IMR-90 (cell line): Measurements from ENCODE around the gene PLXNA4. TPM values are rescaled to one million over a fixed set of nuclear protein-coding genes. Genes with fewer than 3 reads are reported as not detected.

Source experiments
- ATAC-seq: fragments of 200-7000 bp; cut with Tn5 transposase; 2 replicates; pipeline ENCODE4 v1.9.1; 2020; ENCODE audit warnings: low read depth, mild to moderate bottlenecking, moderate library complexity
- BruUV-seq: library from RNA; stranded (reverse); fragments of 400-500 nt; replicated peaks from 2 replicates; lab custom pipeline; 2021; lab: Mats Ljungman, UMichigan
- CTCF ChIA-PET: fragments of 300-600 bp; formaldehyde crosslinking; extraction: SDS; loops from one replicate; lab custom pipeline; 2021; ENCODE audit warnings: antibody characterized with exemption; lab: Yijun Ruan, JAX
- POLR2A ChIA-PET: fragments of 300-600 bp; sonication (Branson Sonifier 250); formaldehyde crosslinking; loops from one replicate; lab custom pipeline; 2022; ENCODE audit warnings: antibody characterized with exemption; ENCODE audit not compliant: unreplicated experiment; lab: Charles Lee
- DNase-seq: peaks from one replicate; pipeline ENCODE4 v3.0.0; 2013
- H2AFZ ChIP-seq: replicated peaks from 2 replicates; pipeline ENCODE3; 2013; ENCODE audit warnings: low read length, mild to moderate bottlenecking; ENCODE audit not compliant: poor library complexity
- H2AK5ac ChIP-seq: 2 replicates; pipeline ENCODE4 v1.6.1; 2013; ENCODE audit warnings: low read depth, low read length, inconsistent platforms
- H2AK9ac ChIP-seq: replicated peaks from 2 replicates; pipeline ENCODE3; 2013; ENCODE audit warnings: mild to moderate bottlenecking, low read depth, low read length, moderate library complexity; ENCODE audit not compliant: poor library complexity
- H2BK120ac ChIP-seq: 2 replicates; pipeline ENCODE4 v1.6.1; 2013; ENCODE audit warnings: low read depth, low read length, inconsistent platforms
- H2BK15ac ChIP-seq: 3 replicates; pipeline ENCODE4 v1.6.1; 2013; ENCODE audit warnings: low read depth, low read length, inconsistent platforms
- H2BK20ac ChIP-seq: 2 replicates; pipeline ENCODE4 v1.6.1; 2013; ENCODE audit warnings: low read depth, mild to moderate bottlenecking, inconsistent platforms, low read length, moderate library complexity
- H2BK5ac ChIP-seq: 2 replicates; pipeline ENCODE4 v1.6.1; 2013; ENCODE audit warnings: mild to moderate bottlenecking, low read depth, low read length, inconsistent platforms; ENCODE audit not compliant: poor library complexity, severe bottlenecking
- H3K14ac ChIP-seq: replicated peaks from 2 replicates; pipeline ENCODE4 v1.6.1; 2013; ENCODE audit warnings: low read depth, low read length, inconsistent platforms
- H3K18ac ChIP-seq: 2 replicates; pipeline ENCODE4 v1.6.1; 2013; ENCODE audit warnings: low read depth, low read length, control low read depth
- H3K23ac ChIP-seq: 2 replicates; pipeline ENCODE4 v1.6.1; 2013; ENCODE audit warnings: low read depth, low read length, inconsistent platforms
- H3K27ac ChIP-seq: 2 replicates; pipeline ENCODE4 v1.5.1; 2013; ENCODE audit warnings: mild to moderate bottlenecking, control low read depth, low read length; ENCODE audit not compliant: insufficient read depth
- H3K27me3 ChIP-seq: 2 replicates; pipeline ENCODE4 v1.6.1; 2013; ENCODE audit warnings: low read length; ENCODE audit not compliant: control insufficient read depth, insufficient read depth
- H3K36me3 ChIP-seq: 2 replicates; pipeline ENCODE4 v1.6.1; 2013; ENCODE audit warnings: low read length, mixed read lengths; ENCODE audit not compliant: control insufficient read depth, insufficient read depth
- H3K4ac ChIP-seq: 2 replicates; pipeline ENCODE4 v1.6.1; 2013; ENCODE audit warnings: low read depth, low read length, inconsistent platforms
- H3K4me1 ChIP-seq: 2 replicates; pipeline ENCODE4 v1.6.1; 2013; ENCODE audit warnings: low read length, mixed read lengths; ENCODE audit not compliant: control insufficient read depth, insufficient read depth
- H3K4me2 ChIP-seq: 2 replicates; pipeline ENCODE4 v1.6.1; 2013; ENCODE audit warnings: low read depth, mild to moderate bottlenecking, control low read depth, low read length, moderate library complexity
- H3K4me3 ChIP-seq: 2 replicates; pipeline ENCODE4 v1.5.1; 2013; ENCODE audit warnings: low read depth, mild to moderate bottlenecking, control low read depth, low read length, moderate library complexity; ENCODE audit not compliant: insufficient read depth
- H3K56ac ChIP-seq: 2 replicates; pipeline ENCODE4 v1.6.1; 2013; ENCODE audit warnings: low read length, inconsistent platforms; ENCODE audit not compliant: insufficient read depth; ENCODE audit errors: extremely low read depth
- H3K79me1 ChIP-seq, 2 experiments: 2 replicates each; pipeline ENCODE4 v1.6.1; 2013; ENCODE audit warnings: low read length in 2 of 2, inconsistent platforms in 1 of 2, low read depth in 1 of 2
- H3K9ac ChIP-seq: 2 replicates; pipeline ENCODE4 v1.6.1; 2013; ENCODE audit warnings: low read depth, low read length, control low read depth
- H3K9me1 ChIP-seq: 2 replicates; pipeline ENCODE4 v1.6.1; 2013; ENCODE audit warnings: low read length, inconsistent platforms; ENCODE audit not compliant: insufficient read depth
- H3K9me3 ChIP-seq: 2 replicates; pipeline ENCODE4 v1.6.1; 2013; ENCODE audit warnings: low read length; ENCODE audit not compliant: control insufficient read depth, insufficient read depth
- H4K20me1 ChIP-seq: 2 replicates; pipeline ENCODE4 v1.6.1; 2013; ENCODE audit warnings: low read length, inconsistent platforms; ENCODE audit not compliant: insufficient read depth
- H4K5ac ChIP-seq: 2 replicates; pipeline ENCODE4 v1.6.1; 2013; ENCODE audit warnings: mild to moderate bottlenecking, low read depth, low read length, control low read depth
- H4K8ac ChIP-seq, 2 experiments: 2 replicates each; pipeline ENCODE4 v1.6.1; 2013; ENCODE audit warnings: low read depth in 2 of 2, low read length in 2 of 2, control low read depth in 1 of 2, inconsistent platforms in 1 of 2
- H4K91ac ChIP-seq: 2 replicates; pipeline ENCODE4 v1.6.1; 2013; ENCODE audit warnings: low read depth, low read length, inconsistent platforms; ENCODE audit not compliant: insufficient read depth
- BHLHE40 ChIP-seq: fragments of 150-350 bp; IDR thresholded peaks from 2 replicates; pipeline ENCODE4 v1.6.1; 2016; ENCODE audit warnings: mild to moderate bottlenecking, low read depth, low read length
- CHD1 ChIP-seq: IDR thresholded peaks from 2 replicates; pipeline ENCODE4 v1.6.1; 2012; ENCODE audit warnings: low read depth, low read length, improper control_type of control experiment
- ELK1 ChIP-seq: fragments of 150-350 bp; IDR thresholded peaks from 2 replicates; pipeline ENCODE4 v1.6.1; 2016; ENCODE audit warnings: low read depth, mild to moderate bottlenecking, low read length, moderate library complexity, borderline replicate concordance
- FOS ChIP-seq: fragments of 150-350 bp; IDR thresholded peaks from 2 replicates; pipeline ENCODE4 v1.6.1; 2016; ENCODE audit warnings: low read depth, low read length
- MAZ ChIP-seq: IDR thresholded peaks from 2 replicates; pipeline ENCODE4 v1.6.1; 2012; ENCODE audit warnings: low read depth, mild to moderate bottlenecking, low read length, improper control_type of control experiment, moderate library complexity, borderline replicate concordance
- MXI1 ChIP-seq: IDR thresholded peaks from 2 replicates; pipeline ENCODE4 v1.6.1; 2012; ENCODE audit warnings: low read depth, mild to moderate bottlenecking, low read length, moderate library complexity, borderline replicate concordance
- RAD21 ChIP-seq: IDR thresholded peaks from 2 replicates; pipeline ENCODE4 v1.6.1; 2012; ENCODE audit warnings: low read length, improper control_type of control experiment
- USF2 ChIP-seq: fragments of 150-350 bp; IDR thresholded peaks from 2 replicates; pipeline ENCODE4 v1.6.1; 2017; ENCODE audit warnings: mild to moderate bottlenecking, antibody characterized with exemption, low read length, low read depth
- WGBS, 2 experiments: methylation state at CpG; one replicate each; pipeline versions ENCODE4 v1.1.5 to v1.1.7; 2013; ENCODE audit warnings: missing lambda C conversion rate in 2 of 2; ENCODE audit not compliant: insufficient read length in 1 of 2; ENCODE audit errors: extremely low coverage in 2 of 2; 5-methylcytosine and 5-hydroxymethylcytosine counted together
- dilution Hi-C: fragments of 300-500 bp; cut with HindIII; formaldehyde crosslinking; loops from one replicate; pipeline ENCODE4 v1.14.3; 2018; ENCODE audit warnings: low sequenced_read_pairs; ENCODE audit not compliant: unreplicated experiment
- in situ Hi-C: fragments of 300-500 bp; cut with MboI; formaldehyde crosslinking; loops from 3 replicates; pipeline ENCODE4 v1.14.3; 2019; ENCODE audit warnings: low sequenced_read_pairs, inconsistent platforms, mixed read lengths
- intact Hi-C: fragments of 100-400 bp; cut with micrococcal nuclease; formaldehyde crosslinking; loops from 2 replicates; pipeline ENCODE4 v1.10.0; 2022
- polyA plus RNA-seq, 3 experiments: library from polyadenylated mRNA; depleted of rRNA; stranded (reverse); fragments of >200 nt; gene quantifications; 2 replicates each; pipeline ENCODE4 v1.2.3, GENCODE V29; 2012; ENCODE audit warnings: low replicate concordance in 1 of 3
- total RNA-seq: library from RNA; depleted of rRNA; stranded (reverse); fragments of >200 nt; gene quantifications from 2 replicates; pipeline ENCODE4 v1.2.3, GENCODE V29; 2012
- TF ChIP-seq, protein P1 (sequence below): conservative IDR thresholded peaks from 2 replicates; pipeline ENCODE4 v1.5.1; 2012; ENCODE audit warnings: mild to moderate bottlenecking, low read depth, low read length, improper control_type of control experiment

PLXNA4 gene
- total and polyA plus RNA-seq, 2 of the 4 experiments (the other 2 are of a cell fraction), result under 0.01 TPM

DNA sequence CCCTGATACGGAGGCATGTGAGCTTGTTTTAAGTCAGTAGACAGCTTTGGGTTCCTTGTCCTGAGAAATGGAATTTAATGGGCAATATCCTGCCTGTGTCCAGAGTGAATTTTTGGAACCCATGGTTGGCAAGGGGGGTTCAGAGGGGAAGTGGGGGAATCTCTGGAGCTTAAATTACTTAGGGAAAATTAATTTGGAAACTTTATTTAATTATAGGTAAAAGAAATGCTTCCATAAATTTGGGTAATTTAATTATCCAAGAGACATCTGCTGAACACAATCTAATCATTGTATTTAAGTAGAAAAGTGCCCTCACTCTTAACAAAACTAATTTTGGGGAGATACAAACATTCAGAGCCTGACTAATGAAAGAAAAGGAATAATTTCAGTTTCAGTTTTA, 99.7 kb downstream of the PLXNA4 start:
- dilution Hi-C loops, result no loop called here
- Histone ChIP-seq H4K8ac (no peak overlapping the region), H3K9me3 (no peaks in the 10 kb centered on the region), H3K23ac (no peak overlapping the region), H3K4me3 (no peak overlapping the region), H3K56ac (no peak overlapping the region), H3K9me1 (no peaks in the 10 kb centered on the region), H3K14ac (no peak overlapping the region), H2AK5ac (no peak overlapping the region), H4K20me1 (no peaks in the 10 kb centered on the region), H2BK120ac (no peak overlapping the region), H3K18ac (no peak overlapping the region), H3K4me1 (no peaks in the 10 kb centered on the region), H3K9ac (no peak overlapping the region), H2BK15ac (no peak overlapping the region), H3K27ac (no peak overlapping the region), H2BK20ac (no peak overlapping the region), H4K5ac (no peak overlapping the region), H3K27me3 (no peaks in the 10 kb centered on the region; the same call in 1 of the 2 replicates), H3K36me3 (no peaks in the 10 kb centered on the region), H3K79me1 (no peaks in the 10 kb centered on the region), H3K4me2 (no peak overlapping the region), H3K4ac (no peak overlapping the region), H2AFZ (no peak overlapping the region), H2BK5ac (no peak overlapping the region), H4K91ac (no peak overlapping the region), H2AK9ac (no peak overlapping the region)
- TF ChIP-seq FOS (no peak), ELK1 (no peak), MAZ (no peak), USF2 (no peak), BHLHE40 (no peak), MXI1 (no peak), CHD1 (no peak), RAD21 (no peak)
- TF ChIP-seq, protein P1, sequence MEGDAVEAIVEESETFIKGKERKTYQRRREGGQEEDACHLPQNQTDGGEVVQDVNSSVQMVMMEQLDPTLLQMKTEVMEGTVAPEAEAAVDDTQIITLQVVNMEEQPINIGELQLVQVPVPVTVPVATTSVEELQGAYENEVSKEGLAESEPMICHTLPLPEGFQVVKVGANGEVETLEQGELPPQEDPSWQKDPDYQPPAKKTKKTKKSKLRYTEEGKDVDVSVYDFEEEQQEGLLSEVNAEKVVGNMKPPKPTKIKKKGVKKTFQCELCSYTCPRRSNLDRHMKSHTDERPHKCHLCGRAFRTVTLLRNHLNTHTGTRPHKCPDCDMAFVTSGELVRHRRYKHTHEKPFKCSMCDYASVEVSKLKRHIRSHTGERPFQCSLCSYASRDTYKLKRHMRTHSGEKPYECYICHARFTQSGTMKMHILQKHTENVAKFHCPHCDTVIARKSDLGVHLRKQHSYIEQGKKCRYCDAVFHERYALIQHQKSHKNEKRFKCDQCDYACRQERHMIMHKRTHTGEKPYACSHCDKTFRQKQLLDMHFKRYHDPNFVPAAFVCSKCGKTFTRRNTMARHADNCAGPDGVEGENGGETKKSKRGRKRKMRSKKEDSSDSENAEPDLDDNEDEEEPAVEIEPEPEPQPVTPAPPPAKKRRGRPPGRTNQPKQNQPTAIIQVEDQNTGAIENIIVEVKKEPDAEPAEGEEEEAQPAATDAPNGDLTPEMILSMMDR, result no peak
- DNase-seq (no peak), ATAC-seq (no peak)
- ChIA-PET CTCF (no interaction called here), POLR2A (no interaction called here)
- intact Hi-C loops, result no loop called here
- in situ Hi-C loops, result no loop called here
- WGBS, 2 experiments, result no CpG with 5 or more reads among the region's 1 CpG
- BruUV-seq, result no TSS peak
